ENCODE measurements around the gene POLR2H.

The POLR2H gene

DNA sequence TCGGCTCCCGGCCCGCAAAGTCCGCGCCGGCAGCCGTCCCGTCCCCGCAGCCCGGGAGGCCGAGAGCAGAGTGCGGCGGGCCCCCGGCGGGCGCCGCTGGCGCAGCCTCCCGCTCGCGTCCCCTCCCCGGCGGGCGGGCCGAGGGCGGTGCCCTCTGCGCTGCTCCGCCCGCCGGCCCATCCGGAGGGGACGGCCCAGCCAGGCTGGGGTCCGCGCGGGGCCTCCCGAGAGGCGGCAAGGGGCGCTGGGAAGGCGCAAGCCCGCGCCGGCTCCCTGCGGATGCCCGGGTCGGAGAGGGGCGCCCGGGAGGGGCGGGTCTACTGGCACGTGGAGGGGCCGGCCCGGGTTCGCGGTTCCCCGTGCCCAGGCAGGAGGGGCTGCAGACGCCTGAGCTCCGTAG, at the start of gene POLR2H, which contains the start of gene CLCN2:
Gene POLR2H (plus strand): TSS at position 179 of the 400 bp plus-strand sequence. CDS start 1,783 bp downstream, outside the sequence.
Gene CLCN2 (minus strand): TSS at position 74 of the 400 bp plus-strand sequence. CDS start 126 bp downstream, outside the sequence.
- DNase-seq = peak; percentile 82

DNA sequence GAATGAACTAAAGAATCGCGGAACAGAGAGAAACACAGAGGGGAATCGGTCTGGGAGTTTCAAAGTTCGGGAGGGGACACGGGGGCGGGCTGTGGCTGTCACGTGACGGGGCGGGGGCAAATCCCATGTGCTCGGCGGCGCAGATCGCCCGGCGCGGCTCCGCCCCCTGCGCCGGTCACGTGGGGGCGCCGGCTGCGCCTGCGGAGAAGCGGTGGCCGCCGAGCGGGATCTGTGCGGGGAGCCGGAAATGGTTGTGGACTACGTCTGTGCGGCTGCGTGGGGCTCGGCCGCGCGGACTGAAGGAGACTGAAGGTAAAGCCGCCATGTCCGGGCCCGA, 47.2 kb upstream of the POLR2H start, which contains the start of gene EIF4G1:
Gene EIF4G1 (plus strand): TSS at position 244 of the 337 bp plus-strand sequence. CDS start 1,191 bp downstream, outside the sequence.
- DNase-seq = peak; percentile 97

DNA sequence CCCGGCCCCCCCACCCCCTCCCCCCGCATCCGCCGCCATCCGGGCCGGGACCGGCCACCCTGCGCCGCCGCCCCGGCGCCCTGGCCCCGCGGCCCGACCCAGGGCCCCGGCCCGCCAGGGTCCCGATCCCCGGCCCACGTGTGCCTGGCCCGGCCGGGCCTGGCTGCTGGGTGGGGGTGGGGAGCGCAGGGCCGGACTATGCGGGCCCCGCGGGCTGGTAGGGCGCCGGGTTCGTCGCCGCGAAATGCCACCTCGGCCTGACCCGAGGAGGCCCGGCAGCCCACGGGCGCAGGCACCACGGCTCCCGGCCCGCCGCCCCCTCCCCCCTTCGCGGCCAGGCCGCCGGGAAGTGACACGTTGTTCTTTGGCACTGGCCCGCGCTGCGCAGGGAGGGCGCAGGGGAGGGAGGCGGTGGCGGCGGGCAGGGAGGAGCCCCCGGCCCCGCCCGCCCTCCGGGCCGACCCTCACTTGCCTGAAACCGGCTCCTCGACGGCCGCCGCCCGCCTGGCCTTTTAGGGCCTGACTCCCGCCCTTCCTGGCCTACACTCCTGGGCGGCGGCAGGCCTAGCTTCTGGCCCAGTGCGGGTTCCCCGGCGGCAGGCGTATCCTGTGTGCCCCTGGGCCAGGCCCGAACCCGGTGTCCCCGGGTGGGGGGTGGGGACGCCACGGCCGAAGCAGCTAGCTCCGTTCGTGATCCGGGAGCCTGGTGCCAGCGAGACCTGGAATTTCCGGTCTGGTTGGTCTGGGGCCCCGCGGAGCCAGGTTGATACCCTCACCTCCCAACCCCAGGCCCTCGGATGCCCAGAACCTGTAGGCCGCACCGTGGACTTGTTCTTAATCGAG, 46.6 kb upstream of the POLR2H start:
- DNase-seq = peak; percentile 87

GRCh38 chr3:184315543-184315867, 46.0 kb upstream of the POLR2H start:
- no peak for DNase-seq

DNA sequence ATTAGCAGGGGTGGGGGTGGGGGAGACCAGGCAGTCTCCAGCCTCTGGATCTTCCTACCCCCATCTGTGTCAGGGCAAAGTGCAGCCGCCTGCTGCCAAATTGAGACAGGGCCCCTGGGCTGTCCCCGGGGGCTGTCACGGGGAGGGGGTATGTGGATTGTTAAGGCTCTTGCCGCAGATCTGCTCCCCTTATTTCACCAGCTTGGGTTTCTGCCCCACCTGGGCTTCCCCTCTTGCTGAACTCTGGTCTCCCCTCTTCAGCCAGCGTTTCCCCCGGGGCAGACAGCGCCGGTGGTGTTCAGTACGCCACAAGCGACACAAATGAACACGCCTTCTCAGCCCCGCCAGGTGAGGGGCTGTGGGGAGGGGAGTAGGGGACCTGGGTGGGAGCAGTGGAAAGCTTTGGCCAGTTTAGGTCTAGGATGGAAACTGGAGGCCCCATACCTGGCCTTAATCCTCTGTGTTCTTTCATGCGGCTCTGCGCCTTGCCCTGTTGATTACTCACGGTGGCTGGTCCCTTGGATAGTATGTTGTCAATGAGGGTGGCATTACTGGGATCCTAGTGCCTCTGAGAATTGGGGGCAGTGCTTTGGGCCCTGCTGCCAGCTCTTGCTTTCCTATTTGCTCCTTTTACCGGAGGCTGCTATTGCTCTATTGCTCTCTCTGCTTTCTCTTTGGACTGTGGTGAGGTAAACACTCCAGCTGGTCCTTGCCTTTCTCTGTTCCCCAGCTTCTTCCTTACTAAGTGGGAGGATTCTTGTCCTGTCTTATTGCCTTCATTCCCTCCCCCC, 45.4 kb upstream of the POLR2H start:
- no peak for DNase-seq

GRCh38 chr3:184316792-184317191, 44.7 kb upstream of the POLR2H start:
- no peak for DNase-seq

GRCh38 chr3:184317201-184317600, 44.3 kb upstream of the POLR2H start:
- no peak for DNase-seq

DNA sequence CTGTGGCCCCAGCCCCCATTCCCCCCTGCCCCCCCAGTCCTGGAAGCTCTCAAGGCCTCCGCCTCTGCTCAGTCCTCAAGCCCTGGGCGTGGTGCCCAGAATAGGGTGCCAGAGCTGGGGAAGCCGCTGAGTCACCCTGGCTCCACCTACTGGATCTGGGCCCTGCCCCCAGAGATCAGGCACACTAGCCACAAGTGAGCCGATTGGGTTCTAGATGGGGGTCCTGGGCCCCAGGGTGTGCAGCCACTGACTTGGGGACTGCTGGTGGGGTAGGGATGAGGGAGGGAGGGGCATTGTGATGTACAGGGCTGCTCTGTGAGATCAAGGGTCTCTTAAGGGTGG, 41.4 kb upstream of the POLR2H start:
- DNase-seq = peak; percentile 90

DNA sequence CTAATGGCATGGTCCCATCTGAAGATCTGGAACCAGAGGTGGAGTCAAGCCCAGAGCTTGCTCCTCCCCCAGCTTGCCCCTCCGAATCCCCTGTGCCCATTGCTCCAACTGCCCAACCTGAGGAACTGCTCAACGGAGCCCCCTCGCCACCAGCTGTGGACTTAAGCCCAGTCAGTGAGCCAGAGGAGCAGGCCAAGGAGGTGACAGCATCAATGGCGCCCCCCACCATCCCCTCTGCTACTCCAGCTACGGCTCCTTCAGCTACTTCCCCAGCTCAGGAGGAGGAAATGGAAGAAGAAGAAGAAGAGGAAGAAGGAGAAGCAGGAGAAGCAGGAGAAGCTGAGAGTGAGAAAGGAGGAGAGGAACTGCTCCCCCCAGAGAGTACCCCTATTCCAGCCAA, 39.8 kb upstream of the POLR2H start:
- DNase-seq = no peak

DNA sequence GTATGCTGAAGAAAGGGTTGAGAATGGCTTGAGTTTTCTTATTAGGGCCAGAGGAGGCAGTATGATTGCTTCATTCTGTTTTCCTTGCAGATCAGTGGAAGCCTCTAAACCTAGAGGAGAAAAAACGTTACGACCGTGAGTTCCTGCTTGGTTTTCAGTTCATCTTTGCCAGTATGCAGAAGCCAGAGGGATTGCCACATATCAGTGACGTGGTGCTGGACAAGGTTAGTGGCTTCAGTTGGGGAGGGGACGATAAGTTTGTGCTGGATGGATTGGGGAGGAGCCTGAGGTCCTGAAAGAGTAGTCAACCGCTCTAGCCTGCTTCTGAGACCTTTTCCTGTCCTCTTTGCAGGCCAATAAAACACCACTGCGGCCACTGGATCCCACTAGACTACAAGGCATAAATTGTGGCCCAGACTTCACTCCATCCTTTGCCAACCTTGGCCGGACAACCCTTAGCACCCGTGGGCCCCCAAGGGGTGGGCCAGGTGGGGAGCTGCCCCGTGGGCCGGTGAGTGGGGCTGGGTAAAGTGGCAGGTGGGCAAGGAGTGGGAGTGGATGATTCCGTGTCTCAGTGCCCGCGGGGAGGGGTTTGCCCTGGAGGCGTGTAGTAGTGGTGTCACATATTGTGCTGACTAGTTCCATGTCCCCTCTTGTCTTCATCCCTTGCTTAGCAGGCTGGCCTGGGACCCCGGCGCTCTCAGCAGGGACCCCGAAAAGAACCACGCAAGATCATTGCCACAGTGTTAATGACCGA, 38.6 kb upstream of the POLR2H start:
- no peak for DNase-seq

DNA sequence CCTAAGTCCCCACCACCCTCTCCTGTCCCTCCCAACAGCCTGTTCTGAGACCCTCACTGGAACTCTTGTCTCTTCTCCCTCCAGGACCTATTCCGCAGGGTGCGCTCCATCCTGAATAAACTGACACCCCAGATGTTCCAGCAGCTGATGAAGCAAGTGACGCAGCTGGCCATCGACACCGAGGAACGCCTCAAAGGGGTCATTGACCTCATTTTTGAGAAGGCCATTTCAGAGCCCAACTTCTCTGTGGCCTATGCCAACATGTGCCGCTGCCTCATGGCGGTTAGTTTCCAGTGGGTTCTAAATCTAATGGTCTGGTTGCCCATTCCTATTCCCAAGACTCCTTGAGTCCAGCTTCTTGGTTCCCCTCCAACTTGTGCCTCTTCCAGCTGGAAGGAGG, 37.8 kb upstream of the POLR2H start:
- no peak for DNase-seq

- no peak for DNase-seq
These were observed 36.2 kb upstream of the POLR2H start for GRCh38 chr3:184325269-184325668.

DNA sequence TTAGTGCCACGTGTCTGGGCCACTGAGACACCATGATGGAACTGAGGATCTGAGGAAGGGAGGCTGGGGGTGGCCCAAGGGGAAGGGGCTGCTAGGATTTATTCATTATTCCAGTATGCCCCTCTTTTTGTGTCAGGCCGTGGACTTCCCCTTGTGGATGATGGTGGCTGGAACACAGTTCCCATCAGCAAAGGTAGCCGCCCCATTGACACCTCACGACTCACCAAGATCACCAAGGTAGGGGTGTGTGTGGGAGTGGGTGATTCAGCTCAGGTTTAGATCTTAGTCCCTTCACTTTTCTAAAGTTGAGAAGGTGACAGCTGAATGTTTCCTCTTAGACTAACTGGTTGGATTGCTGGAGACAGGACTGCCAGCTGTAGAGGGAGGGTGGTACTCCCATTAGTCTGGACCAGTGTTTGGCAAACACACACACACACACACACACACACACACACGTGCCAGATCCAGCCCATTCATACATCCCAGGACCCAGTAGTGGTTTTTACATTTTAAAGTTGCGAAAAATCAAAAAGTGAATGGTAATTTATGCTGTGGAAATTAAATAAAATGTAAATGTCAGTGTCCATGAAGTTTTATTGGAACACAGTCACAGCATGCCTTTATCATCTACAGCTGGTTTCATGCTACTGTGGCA, 35.7 kb upstream of the POLR2H start:
- no peak for DNase-seq

DNA sequence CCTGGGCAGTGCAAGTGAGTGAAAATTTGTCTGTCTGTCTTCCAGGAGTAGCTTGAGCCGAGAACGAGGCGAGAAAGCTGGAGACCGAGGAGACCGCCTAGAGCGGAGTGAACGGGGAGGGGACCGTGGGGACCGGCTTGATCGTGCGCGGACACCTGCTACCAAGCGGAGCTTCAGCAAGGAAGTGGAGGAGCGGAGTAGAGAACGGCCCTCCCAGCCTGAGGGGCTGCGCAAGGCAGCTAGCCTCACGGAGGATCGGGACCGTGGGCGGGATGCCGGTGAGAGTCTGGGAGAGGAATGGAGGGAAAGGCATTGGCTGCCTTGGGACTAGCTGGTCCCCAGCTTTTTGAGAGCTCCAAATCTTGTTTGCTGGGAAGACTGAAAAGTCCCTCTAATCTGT, 34.3 kb upstream of the POLR2H start:
- DNase-seq = no peak

DNA sequence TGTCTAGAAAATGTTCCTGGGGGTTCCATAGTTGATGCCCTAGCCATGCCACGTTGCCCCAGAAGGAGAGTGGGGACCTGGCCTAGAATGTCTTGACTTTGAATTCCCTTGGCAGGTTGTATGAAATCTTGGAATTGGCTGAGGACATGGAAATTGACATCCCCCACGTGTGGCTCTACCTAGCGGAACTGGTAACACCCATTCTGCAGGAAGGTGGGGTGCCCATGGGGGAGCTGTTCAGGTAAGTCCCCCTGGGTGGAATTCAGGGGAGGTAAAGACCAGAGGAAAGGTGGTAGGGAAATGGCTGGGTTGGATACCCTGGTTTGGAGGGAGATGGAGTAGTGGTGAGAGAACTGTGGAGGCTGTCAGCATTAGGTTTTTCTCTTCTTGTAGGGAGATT, 33.0 kb upstream of the POLR2H start:
- no peak for DNase-seq

GRCh38 chr3:184332370-184333090, 29.0 kb upstream of the POLR2H start:
- no peak for DNase-seq

DNA sequence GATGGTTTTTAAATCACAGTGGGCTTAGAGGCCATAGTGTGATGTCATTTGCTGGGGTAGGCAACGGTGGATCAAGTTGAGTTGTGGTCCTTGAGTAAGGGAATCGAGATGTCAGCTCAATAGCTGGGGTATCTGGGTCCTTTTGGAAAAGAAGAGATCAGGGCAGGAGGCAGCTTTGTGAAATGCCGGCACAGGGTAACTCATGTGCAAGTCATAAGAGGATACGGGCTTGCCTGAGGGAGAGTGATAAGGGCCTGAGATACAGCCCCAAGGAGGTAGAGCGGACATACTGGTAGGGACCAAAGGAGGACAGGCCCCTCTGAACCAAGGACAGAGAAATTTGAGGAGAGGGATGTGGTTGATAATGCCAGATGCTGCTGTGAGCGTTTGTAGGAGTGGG, 28.3 kb upstream of the POLR2H start:
- no peak for DNase-seq

- DNase-seq = no peak
These were observed 27.8 kb upstream of the POLR2H start for GRCh38 chr3:184333700-184334099.

GRCh38 chr3:184334470-184335158, 26.9 kb upstream of the POLR2H start:
- DNase-seq = no peak

- no peak for DNase-seq
These were observed 26.2 kb upstream of the POLR2H start for GRCh38 chr3:184335291-184335660.

All from left hindlimb (tissue), 1 donor.